Esophagus (tissue), 2 donors: Measurements from ENCODE around the gene MARVELD2. TPM values are rescaled to one million over a fixed set of nuclear protein-coding genes. Genes with fewer than 3 reads are reported as not detected.
"Not testable (repeated sequence)": the region's sequence is repeated elsewhere in the genome, so short reads cannot be mapped to it uniquely, and the experiment has no call there.

Experiments used
- H3K27ac ChIP-seq, 2 donors: one replicate each; pipeline ENCODE4 v1.5.1; 2013; ENCODE audit warnings: low read depth in 2 of 2, mild to moderate bottlenecking in 2 of 2, inconsistent platforms in 1 of 2, low read length in 1 of 2, moderate library complexity in 1 of 2
- H3K27me3 ChIP-seq, 2 donors: one replicate each; pipeline ENCODE4 v1.6.1; 2013; ENCODE audit warnings: low read length in 2 of 2, control low read depth in 1 of 2, mild to moderate bottlenecking in 1 of 2; ENCODE audit not compliant: insufficient read depth in 2 of 2, control insufficient read depth in 1 of 2
- H3K36me3 ChIP-seq, 2 donors: one replicate each; pipeline ENCODE4 v1.6.1; 2013; ENCODE audit warnings: low read length in 1 of 2; ENCODE audit not compliant: control insufficient read depth in 2 of 2, insufficient read depth in 2 of 2
- H3K4me1 ChIP-seq, 2 donors: one replicate each; pipeline ENCODE4 v1.6.1; 2013; ENCODE audit warnings: low read length in 1 of 2; ENCODE audit not compliant: control insufficient read depth in 2 of 2, insufficient read depth in 2 of 2
- H3K4me3 ChIP-seq, 2 donors: one replicate each; pipeline ENCODE4 v1.5.1; 2013; ENCODE audit warnings: low read length in 2 of 2, mild to moderate bottlenecking in 2 of 2, low read depth in 1 of 2, moderate library complexity in 1 of 2
- H3K9me3 ChIP-seq, 2 donors: one replicate each; pipeline ENCODE4 v1.6.1; 2013; ENCODE audit warnings: mild to moderate bottlenecking in 2 of 2, low read depth in 1 of 2, low read length in 1 of 2, moderate library complexity in 1 of 2; ENCODE audit not compliant: control insufficient read depth in 2 of 2, insufficient read depth in 1 of 2
- WGBS, 2 donors: extraction: QIAGEN DNeasy Blood & Tissue Kit; methylation state at CpG; one replicate each; pipeline ENCODE4 v1.1.7; 2013; 5-methylcytosine and 5-hydroxymethylcytosine counted together
- polyA plus RNA-seq, 2 donors: library from polyadenylated mRNA; stranded (reverse); fragments of 200-250 nt; gene quantifications; one replicate each; pipeline ENCODE4 v1.2.3, GENCODE V29; 2013
- donor health status: healthy with polysubstance abuse.
- donor health status: Bipolar disorder and iron deficiency.

MARVELD2 gene
- polyA plus RNA-seq, 2 donors = 4.7 to 5.0 TPM

GRCh38 chr5:69404659-69405330 is 10.1 kb upstream of the MARVELD2 start:
- H3K9me3 ChIP-seq = no peaks in the 10 kb centered on the region
- WGBS, 2 donors = 89 to 90% methylated on average over 15 of the region's 15 CpGs
- H3K4me1 ChIP-seq = no peaks in the 10 kb centered on the region
- H3K4me3 ChIP-seq = no peak overlapping the region
- no peaks in the 10 kb centered on the region for H3K27me3 ChIP-seq
- H3K27ac ChIP-seq = no peak overlapping the region
- H3K36me3 ChIP-seq = peaks cover 0 to 3% of the 10 kb centered on the region in 2 donors

- Histone ChIP-seq H3K9me3 (no peaks in the 10 kb centered on the region), H3K4me3 (peak overlapping the region; percentile 87 to 90), H3K36me3 (peaks cover 0 to 3% of the 10 kb centered on the region in 2 donors), H3K27ac (peak overlapping the region; percentile 86 to 91), H3K27me3 (no peaks in the 10 kb centered on the region), H3K4me1 (peaks cover 0 to 6% of the 10 kb centered on the region in 2 donors)
- WGBS, 2 donors = 35 to 36% methylated on average over 18 of the region's 18 CpGs
Measured at GRCh38 chr5:69415584-69415958, 655 bp downstream of the MARVELD2 start.

DNA sequence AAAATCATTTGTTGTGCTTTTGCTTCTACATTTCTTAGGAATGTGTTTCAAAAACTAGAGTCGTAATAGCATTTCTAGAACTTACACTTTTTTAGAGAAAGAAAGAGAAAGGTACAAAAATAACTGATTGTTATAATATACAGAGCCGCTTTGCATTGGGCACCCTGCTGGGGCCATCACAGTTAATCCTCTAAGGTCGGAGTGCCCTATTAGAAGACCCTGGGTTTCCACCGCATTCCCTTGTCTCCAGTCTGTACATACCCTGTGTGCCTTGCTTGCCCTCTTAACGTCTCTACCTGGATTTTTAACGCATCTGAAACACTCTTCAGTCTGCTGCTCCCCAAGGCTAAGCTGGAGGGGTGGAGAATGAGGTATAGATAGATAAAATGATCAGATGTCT is 1.3 kb downstream of the MARVELD2 start:
- WGBS, 2 donors = 52 to 64% methylated on average over 6 of the region's 6 CpGs
- Histone ChIP-seq H3K9me3 (no peaks in the 10 kb centered on the region), H3K4me3 (peak overlapping the region in 1 of 2 donors; percentile 90), H3K27ac (no peak overlapping the region), H3K27me3 (no peaks in the 10 kb centered on the region), H3K4me1 (peaks cover 0 to 6% of the 10 kb centered on the region in 2 donors), H3K36me3 (peaks cover 0 to 3% of the 10 kb centered on the region in 2 donors)

GRCh38 chr5:69416699-69417098 is 1.8 kb downstream of the MARVELD2 start:
- Histone ChIP-seq H3K36me3 (peaks cover 0 to 3% of the 10 kb centered on the region in 2 donors), H3K4me3 (no peak overlapping the region), H3K27me3 (no peaks in the 10 kb centered on the region), H3K4me1 (peaks cover 0 to 6% of the 10 kb centered on the region in 2 donors), H3K9me3 (no peaks in the 10 kb centered on the region), H3K27ac (no peak overlapping the region)

DNA sequence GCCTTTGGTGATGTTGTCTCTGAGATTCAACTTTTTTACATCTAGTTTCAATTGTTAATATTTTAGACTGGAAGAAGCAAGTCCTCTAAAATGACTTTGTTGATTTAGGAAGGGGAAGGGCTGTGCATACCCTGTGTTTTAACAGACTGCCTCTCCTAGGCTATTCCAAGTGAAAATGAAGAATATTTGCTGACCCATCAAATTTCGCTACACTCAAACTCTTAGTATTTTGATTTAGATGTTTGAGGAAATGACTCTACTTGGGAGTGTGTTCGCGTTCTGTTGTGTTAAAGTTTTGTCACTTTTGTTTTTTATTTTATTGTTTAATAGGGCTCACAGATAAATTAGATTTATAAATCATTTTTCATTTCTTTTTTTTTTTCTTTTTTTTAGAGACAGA is 3.6 kb downstream of the MARVELD2 start:
- no peak overlapping the region for H3K4me3 ChIP-seq
- H3K4me1 ChIP-seq = peaks cover 0 to 6% of the 10 kb centered on the region in 2 donors
- no peaks in the 10 kb centered on the region for H3K9me3 ChIP-seq
- 97 to 98% methylated on average over 3 of the region's 3 CpGs for WGBS, 2 donors
- peaks cover 0 to 3% of the 10 kb centered on the region in 2 donors for H3K36me3 ChIP-seq
- H3K27me3 ChIP-seq = no peaks in the 10 kb centered on the region
- no peak overlapping the region for H3K27ac ChIP-seq

- no peaks in the 10 kb centered on the region for H3K4me1 ChIP-seq
- no peaks in the 10 kb centered on the region for H3K9me3 ChIP-seq
- no peak overlapping the region for H3K4me3 ChIP-seq
- no peaks in the 10 kb centered on the region for H3K36me3 ChIP-seq
- no peak overlapping the region for H3K27ac ChIP-seq
- WGBS, 2 donors = 88 to 91% methylated on average over 11 of the region's 11 CpGs
- no peaks in the 10 kb centered on the region for H3K27me3 ChIP-seq
Measured at GRCh38 chr5:69431424-69432303, 16.7 kb downstream of the MARVELD2 start.

- 82 to 84% methylated on average over 8 of the region's 8 CpGs for WGBS, 2 donors
- Histone ChIP-seq H3K36me3 (no peaks in the 10 kb centered on the region), H3K27me3 (no peaks in the 10 kb centered on the region), H3K27ac (no peak overlapping the region), H3K9me3 (no peaks in the 10 kb centered on the region), H3K4me3 (no peak overlapping the region), H3K4me1 (no peaks in the 10 kb centered on the region)
Measured at GRCh38 chr5:69432412-69433206, 17.7 kb downstream of the MARVELD2 start.

DNA sequence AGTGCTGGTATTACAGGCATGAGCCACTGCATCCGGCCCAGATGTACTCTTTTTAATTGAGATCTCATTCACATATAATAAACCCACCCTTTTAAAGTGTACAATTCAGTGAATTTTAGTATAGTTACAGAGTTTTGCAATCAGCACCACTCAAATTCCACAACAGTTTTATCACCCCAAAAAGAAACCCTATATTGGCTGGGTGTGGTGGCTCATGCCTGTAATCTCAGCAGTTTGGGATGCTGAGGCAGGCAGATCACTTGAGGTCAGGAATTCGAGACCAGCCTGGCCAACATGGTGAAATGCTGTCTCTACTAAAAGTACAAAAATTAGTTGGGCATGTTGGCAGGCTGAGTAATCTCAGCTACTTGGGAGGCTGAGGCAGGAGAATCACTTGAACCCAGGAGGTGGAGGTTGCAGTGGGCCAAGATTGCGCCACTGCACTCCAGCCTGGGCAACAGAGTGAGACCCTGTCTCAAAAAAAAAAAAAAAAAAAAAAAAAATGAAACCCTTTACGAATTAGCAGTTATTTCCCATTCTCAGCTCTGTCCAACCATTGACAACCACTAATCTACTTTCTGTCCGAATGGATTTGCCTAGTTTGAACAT is 20.5 kb downstream of the MARVELD2 start:
- H3K36me3 ChIP-seq, H3K4me1 ChIP-seq, H3K27ac ChIP-seq, H3K4me3 ChIP-seq, H3K9me3 ChIP-seq, H3K27me3 ChIP-seq: not testable (repeated sequence)
- 94 to 95% methylated on average over 5 of the region's 5 CpGs for WGBS, 2 donors

GRCh38 chr5:69444127-69444754 is 29.3 kb downstream of the MARVELD2 start:
- Histone ChIP-seq H3K4me1 (no peaks in the 10 kb centered on the region), H3K27me3 (no peaks in the 10 kb centered on the region), H3K36me3 (no peaks in the 10 kb centered on the region), H3K4me3 (no peak overlapping the region), H3K9me3 (no peaks in the 10 kb centered on the region), H3K27ac (no peak overlapping the region)
- 86 to 92% methylated on average over 7 of the region's 7 CpGs for WGBS, 2 donors
